ENCODE data around the gene MED13L. TPM values are rescaled to one million over a fixed set of nuclear protein-coding genes. Genes with fewer than 3 reads are reported as not detected.

Gene MED13L
- total and polyA plus RNA-seq, 2 of the 8 experiments (the other 6 are each of a cell fraction or from before 2014, with no cell fraction given): 15.9 to 51.7 TPM

DNA sequence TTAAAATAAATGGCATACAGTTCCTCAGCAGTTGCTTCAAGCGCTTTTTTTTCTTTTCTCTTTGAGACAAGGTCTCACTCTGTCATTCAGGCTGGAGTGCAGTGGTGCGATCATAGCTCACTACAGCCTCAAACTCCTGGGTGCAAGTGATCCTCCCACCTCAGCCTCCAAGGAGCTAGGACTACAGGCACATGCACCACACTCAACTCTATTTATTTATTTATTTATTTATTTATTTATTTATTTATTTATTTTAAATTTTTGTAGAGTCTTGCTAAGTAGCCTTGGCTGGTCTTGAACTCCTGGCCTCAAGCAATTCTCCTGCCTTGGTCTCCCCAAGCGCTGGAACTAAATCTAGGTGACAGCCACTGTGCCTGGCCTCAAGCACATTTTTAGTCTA lies 132.0 kb downstream of the MED13L start (continued):
- TF ChIP-seq POU5F1 (IDR thresholded peaks at IDR 0.05; ENCODE audit: low read depth, low read length) (no peak), HDAC2 (IDR thresholded peaks at IDR 0.05; ENCODE audit: borderline replicate concordance in 1 of 2, low read depth in 2 of 2, low read length in 2 of 2) (no peak), TEAD4 (IDR thresholded peaks at IDR 0.05; ENCODE audit: low read depth, low read length) (no peak)
